ENCODE measurements around the gene CHKA.

Gene CHKA

GRCh38 chr11:68012843-68013610, 108.2 kb downstream of the CHKA start:
- no peak for DNase-seq

GRCh38 chr11:68012044-68012842, 108.9 kb downstream of the CHKA start:
- DNase-seq, result no peak

- DNase-seq, result no peak
Observed at GRCh38 chr11:68011051-68011943, 109.9 kb downstream of the CHKA start.

- DNase-seq, result no peak
Observed at GRCh38 chr11:68010090-68011041, 110.8 kb downstream of the CHKA start, which contains the start of gene ALDH3B1. Gene ALDH3B1 (plus strand): TSS chr11:68010327. CDS start chr11:68015298, 4,971 bp downstream.

- no peak for DNase-seq
Observed at GRCh38 chr11:68009391-68010089, 111.6 kb downstream of the CHKA start.

- peak; percentile 35 for DNase-seq
Observed at GRCh38 chr11:68008381-68009337, 112.5 kb downstream of the CHKA start.

- no peak for DNase-seq
Observed at GRCh38 chr11:68007498-68008380, 113.4 kb downstream of the CHKA start.

GRCh38 chr11:68006606-68007166, 114.5 kb downstream of the CHKA start:
- DNase-seq, result no peak

- no peak for DNase-seq
Observed at GRCh38 chr11:68004551-68005335, 116.4 kb downstream of the CHKA start.

- no peak for DNase-seq
Observed at GRCh38 chr11:68003846-68004550, 117.2 kb downstream of the CHKA start, which contains the start of gene UNC93B1. Gene UNC93B1 (minus strand): TSS chr11:68004097. CDS start chr11:68004043, 54 bp downstream.

- no peak for DNase-seq
Observed at GRCh38 chr11:68002938-68003845, 118.0 kb downstream of the CHKA start.

All from NCI-H2107 (cell line).